Measurements from ENCODE around the gene SLC39A13. TPM values are rescaled to one million over a fixed set of nuclear protein-coding genes. Genes with fewer than 3 reads are reported as not detected.

Gene SLC39A13
- total RNA-seq, 4 donors from 2014 or later, result 41.5 to 57.1 (median 50.6) TPM

DNA sequence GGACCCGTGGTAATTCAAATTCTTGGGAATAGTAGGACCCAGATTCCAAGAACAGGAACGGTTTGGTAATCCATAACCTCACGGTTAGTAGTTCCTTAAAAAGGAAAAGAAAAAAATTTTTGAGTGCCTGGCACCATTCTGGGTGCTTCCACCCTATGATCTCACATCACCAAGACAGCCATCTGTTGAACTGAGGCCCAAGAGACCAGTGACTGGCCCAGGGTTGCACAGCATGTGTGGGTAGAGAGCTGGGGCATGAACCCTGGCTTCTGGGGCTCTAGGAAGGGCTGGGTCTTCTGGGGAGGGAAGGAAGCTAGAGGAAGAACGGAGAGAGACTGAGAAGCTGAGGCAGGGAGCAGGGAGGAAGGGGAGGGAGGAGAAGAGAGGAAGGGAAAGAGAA lies 25.3 kb upstream of the SLC39A13 start:
- TF ChIP-seq, protein P1, sequence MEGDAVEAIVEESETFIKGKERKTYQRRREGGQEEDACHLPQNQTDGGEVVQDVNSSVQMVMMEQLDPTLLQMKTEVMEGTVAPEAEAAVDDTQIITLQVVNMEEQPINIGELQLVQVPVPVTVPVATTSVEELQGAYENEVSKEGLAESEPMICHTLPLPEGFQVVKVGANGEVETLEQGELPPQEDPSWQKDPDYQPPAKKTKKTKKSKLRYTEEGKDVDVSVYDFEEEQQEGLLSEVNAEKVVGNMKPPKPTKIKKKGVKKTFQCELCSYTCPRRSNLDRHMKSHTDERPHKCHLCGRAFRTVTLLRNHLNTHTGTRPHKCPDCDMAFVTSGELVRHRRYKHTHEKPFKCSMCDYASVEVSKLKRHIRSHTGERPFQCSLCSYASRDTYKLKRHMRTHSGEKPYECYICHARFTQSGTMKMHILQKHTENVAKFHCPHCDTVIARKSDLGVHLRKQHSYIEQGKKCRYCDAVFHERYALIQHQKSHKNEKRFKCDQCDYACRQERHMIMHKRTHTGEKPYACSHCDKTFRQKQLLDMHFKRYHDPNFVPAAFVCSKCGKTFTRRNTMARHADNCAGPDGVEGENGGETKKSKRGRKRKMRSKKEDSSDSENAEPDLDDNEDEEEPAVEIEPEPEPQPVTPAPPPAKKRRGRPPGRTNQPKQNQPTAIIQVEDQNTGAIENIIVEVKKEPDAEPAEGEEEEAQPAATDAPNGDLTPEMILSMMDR (IDR thresholded peaks at IDR 0.05), result no peak
- DNase-seq (ENCODE audit: low spot score), result no peak
- ATAC-seq (ENCODE audit: low FRiP score), result no peak

DNA sequence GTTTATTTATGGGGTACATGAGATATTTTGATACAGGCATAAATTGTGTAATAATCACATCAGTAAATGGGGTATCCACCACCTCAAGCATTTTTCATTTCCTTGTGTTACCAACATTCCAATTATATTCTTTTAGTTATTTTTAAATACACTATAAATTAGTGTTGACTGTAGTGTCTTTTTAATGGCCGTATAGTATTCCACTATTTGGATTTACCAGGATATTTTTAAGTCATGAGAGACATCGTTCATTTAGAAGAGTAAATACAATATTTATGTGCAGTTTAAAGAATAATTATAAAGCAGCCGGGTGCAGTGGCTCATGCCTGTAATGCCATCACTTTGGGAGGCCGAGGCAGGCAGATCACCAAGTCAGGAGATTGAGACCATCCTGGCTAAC lies 23.9 kb upstream of the SLC39A13 start:
- no peak for DNase-seq (ENCODE audit: low spot score)
- ATAC-seq (ENCODE audit: low FRiP score), result no peak
- TF ChIP-seq, protein P1 (IDR thresholded peaks at IDR 0.05), result no peak

DNA sequence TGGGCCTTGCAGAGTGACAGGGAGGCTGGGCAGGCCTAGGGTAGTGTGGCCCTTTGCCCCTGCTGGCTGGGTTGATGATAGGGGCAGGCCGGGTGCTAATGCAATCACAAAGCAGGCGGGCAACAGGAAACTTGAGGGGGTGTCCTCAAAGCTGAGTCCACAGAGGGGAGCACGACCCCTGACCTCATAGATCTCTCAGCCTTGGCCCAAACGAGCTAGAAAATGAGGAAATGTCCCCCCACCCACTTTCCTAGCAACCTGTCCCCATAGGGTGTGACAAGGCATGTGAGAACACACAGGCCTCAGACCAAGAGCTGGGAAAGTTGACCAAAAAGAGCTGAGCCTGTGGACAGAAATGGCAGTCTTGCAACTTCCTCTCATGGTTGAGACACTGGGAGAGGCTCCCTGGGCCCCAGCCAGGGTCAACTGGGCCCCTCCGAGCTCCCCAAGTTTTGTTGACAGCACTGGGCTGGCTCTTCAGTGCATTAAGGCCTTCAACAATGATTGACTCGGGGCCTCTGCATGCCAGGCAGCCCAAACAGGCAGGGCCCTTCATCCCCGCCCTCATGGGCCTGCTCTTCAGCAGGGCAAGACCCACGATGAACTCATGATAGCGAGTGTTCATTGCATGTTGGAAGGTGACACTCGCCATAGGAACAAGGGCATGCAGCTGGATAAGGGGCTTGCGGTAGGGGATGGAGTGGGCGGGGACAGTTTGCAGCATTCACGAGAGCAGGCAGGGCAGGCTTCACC lies 20.3 kb upstream of the SLC39A13 start:
- DNase-seq (ENCODE audit: low spot score) (no peak), ATAC-seq (ENCODE audit: low FRiP score) (no peak)
- TF ChIP-seq, protein P1 (IDR thresholded peaks at IDR 0.05), result no peak

- DNase-seq (ENCODE audit: low spot score) (no peak), ATAC-seq (ENCODE audit: low FRiP score) (no peak)
- TF ChIP-seq, protein P1 (IDR thresholded peaks at IDR 0.05), result no peak
Measured at GRCh38 chr11:47388697-47389576, 19.5 kb upstream of the SLC39A13 start.

DNA sequence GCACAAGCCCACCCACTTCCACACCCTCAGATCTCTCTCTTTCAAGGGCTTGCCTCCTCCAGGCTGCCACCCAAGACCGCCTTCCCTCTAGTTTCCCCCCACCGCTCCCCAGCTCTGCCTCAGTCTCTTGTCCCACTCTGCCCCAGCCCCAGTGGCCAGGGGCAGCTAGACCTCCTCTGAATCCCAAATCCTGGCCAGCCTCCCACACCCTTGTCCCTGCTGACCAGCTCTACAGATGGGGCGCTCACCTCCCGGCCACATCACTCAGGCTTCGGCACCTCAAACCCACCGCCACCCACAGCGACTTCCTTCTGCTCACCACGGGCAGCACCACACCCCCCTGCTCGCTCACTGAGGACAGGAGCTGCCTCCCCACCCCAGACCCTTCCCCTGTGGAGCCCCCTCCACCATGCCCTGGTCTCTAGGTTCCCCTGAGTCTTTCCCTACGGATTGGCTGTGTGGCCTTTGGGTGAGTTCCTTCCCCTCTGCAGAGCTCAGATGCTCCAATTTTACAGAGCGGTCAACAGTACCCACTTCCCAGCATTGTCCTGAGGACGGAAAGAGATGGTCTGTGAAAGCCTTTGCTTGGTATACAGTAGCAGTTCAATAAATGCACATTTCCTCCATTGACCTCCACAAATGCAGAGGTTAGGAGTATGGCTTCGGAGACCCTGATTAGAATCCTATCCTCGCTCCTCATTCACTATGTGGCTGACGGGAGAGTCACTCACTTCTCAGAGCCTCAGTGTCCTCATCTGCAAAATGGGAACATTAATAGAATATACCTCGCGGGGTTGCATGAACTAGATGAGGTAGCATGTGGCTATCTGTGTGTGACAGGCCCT lies 18.6 kb upstream of the SLC39A13 start:
- ATAC-seq (ENCODE audit: low FRiP score) (no peak), DNase-seq (ENCODE audit: low spot score) (no peak)
- TF ChIP-seq, protein P1 (IDR thresholded peaks at IDR 0.05), result no peak

DNA sequence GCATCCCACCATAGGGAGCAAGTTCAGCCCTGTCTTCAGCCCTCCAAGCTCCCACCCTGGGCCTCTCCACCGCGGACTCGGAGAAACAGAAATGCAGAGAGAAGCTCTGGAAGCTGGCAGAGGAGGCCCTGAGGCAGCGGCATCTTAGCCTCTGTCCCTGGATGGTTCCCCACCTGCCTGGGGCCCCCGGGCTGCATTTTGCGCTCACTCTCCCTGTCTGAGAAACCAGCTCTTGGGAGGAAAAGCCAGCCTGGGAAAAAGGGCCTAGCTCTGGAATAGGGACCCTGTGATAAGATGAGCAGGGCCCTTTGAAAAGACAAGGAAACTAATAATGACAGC lies 18.0 kb upstream of the SLC39A13 start:
- no peak for DNase-seq (ENCODE audit: low spot score)
- TF ChIP-seq, protein P1 (IDR thresholded peaks at IDR 0.05), result no peak
- ATAC-seq (ENCODE audit: low FRiP score), result no peak

Measured in omental fat pad (tissue), 4 donors.